Measurements from ENCODE around the gene KLF15. TPM values are rescaled to one million over a fixed set of nuclear protein-coding genes. Genes with fewer than 3 reads are reported as not detected.

KLF15 gene
- total and polyA plus RNA-seq, 2 of the 4 experiments (the other 2 are of a cell fraction), result 0.18 to 0.24 TPM

DNA sequence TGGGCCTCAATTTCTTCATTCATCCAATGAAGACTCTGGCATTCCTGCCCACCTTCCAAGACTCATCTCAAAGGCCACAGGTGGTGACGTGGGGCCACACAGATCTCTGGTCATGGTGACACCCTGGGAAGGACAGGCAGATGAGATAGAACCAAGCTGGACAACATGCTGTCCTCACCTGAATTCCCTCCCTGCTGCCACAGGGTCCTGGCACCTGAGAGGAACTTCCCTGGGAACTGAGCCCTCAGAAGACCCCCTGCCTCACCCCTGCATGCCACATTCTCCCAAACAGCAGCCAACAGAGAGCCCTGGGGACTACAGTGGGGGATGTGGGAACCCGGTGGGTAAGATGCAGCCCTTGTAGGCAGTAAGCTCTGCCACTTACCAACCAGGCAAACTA, 10.7 kb downstream of the KLF15 start:
- no peak overlapping the region for H2AK5ac ChIP-seq (ENCODE audit: low read depth, low read length)
- in situ Hi-C loops (cut with MboI; ENCODE audit: low sequenced_read_pairs), result no loop called here
- H3K23ac ChIP-seq (ENCODE audit: low read depth, low read length), result no peak overlapping the region
- H3K18ac ChIP-seq (ENCODE audit: low read depth, low read length), result no peak overlapping the region
- H2AK9ac ChIP-seq (replicated peaks; ENCODE audit: low read depth, low read length, poor library complexity), result no peak overlapping the region
- H3K27ac ChIP-seq (ENCODE audit: insufficient read depth, low read length), result no peak overlapping the region
- dilution Hi-C loops (cut with HindIII; ENCODE audit: low sequenced_read_pairs, unreplicated experiment), result no loop called here
- 0 out of 2 replicates have a peak, but pooled peaks cover 4% of the 10 kb centered on the region for H3K9me1 ChIP-seq (ENCODE audit: insufficient read depth, low read length)
- no peaks in the 10 kb centered on the region for H3K79me1 ChIP-seq (ENCODE audit: low read depth in 1 of 2, low read length in 2 of 2)
- no peak overlapping the region for H4K8ac ChIP-seq (ENCODE audit: low read depth in 2 of 2, low read length in 2 of 2)
- peaks cover 1% of the 10 kb centered on the region; the same call in 1 of the 2 replicates for H3K36me3 ChIP-seq (ENCODE audit: control insufficient read depth, insufficient read depth, low read length)
- no peak for ATAC-seq (ENCODE audit: low read depth)
- H3K4me2 ChIP-seq (ENCODE audit: low read depth, low read length), result no peak overlapping the region
- intact Hi-C loops (cut with micrococcal nuclease), result no loop called here
- TF ChIP-seq, protein P1, sequence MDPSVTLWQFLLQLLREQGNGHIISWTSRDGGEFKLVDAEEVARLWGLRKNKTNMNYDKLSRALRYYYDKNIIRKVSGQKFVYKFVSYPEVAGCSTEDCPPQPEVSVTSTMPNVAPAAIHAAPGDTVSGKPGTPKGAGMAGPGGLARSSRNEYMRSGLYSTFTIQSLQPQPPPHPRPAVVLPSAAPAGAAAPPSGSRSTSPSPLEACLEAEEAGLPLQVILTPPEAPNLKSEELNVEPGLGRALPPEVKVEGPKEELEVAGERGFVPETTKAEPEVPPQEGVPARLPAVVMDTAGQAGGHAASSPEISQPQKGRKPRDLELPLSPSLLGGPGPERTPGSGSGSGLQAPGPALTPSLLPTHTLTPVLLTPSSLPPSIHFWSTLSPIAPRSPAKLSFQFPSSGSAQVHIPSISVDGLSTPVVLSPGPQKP (IDR thresholded peaks at IDR 0.05; ENCODE audit: borderline replicate concordance, low read depth, low read length), result no peak
- TF ChIP-seq POLR2A (IDR thresholded peaks at IDR 0.05; ENCODE audit: low read depth, low read length) (no peak), CEBPB (IDR thresholded peaks at IDR 0.05; ENCODE audit: low read depth, low read length) (no peak), RFX5 (IDR thresholded peaks at IDR 0.05; ENCODE audit: low read depth, low read length) (no peak), MXI1 (IDR thresholded peaks at IDR 0.05; ENCODE audit: borderline replicate concordance, low read depth, low read length) (no peak), MAFK (IDR thresholded peaks at IDR 0.05; ENCODE audit: low read depth, low read length) (no peak), RCOR1 (IDR thresholded peaks at IDR 0.05; ENCODE audit: insufficient replicate concordance, low read length) (no peak), BHLHE40 (IDR thresholded peaks at IDR 0.05; ENCODE audit: low read depth, low read length) (no peak)
- TF ChIP-seq, protein P2, sequence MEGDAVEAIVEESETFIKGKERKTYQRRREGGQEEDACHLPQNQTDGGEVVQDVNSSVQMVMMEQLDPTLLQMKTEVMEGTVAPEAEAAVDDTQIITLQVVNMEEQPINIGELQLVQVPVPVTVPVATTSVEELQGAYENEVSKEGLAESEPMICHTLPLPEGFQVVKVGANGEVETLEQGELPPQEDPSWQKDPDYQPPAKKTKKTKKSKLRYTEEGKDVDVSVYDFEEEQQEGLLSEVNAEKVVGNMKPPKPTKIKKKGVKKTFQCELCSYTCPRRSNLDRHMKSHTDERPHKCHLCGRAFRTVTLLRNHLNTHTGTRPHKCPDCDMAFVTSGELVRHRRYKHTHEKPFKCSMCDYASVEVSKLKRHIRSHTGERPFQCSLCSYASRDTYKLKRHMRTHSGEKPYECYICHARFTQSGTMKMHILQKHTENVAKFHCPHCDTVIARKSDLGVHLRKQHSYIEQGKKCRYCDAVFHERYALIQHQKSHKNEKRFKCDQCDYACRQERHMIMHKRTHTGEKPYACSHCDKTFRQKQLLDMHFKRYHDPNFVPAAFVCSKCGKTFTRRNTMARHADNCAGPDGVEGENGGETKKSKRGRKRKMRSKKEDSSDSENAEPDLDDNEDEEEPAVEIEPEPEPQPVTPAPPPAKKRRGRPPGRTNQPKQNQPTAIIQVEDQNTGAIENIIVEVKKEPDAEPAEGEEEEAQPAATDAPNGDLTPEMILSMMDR (conservative IDR thresholded peaks at IDR 0.05; ENCODE audit: low read depth, low read length), result no peak
- TF ChIP-seq, protein P3, sequence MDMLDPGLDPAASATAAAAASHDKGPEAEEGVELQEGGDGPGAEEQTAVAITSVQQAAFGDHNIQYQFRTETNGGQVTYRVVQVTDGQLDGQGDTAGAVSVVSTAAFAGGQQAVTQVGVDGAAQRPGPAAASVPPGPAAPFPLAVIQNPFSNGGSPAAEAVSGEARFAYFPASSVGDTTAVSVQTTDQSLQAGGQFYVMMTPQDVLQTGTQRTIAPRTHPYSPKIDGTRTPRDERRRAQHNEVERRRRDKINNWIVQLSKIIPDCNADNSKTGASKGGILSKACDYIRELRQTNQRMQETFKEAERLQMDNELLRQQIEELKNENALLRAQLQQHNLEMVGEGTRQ (IDR thresholded peaks at IDR 0.05; ENCODE audit: low read depth, low read length), result no peak
- H3K14ac ChIP-seq (replicated peaks; ENCODE audit: low read depth, low read length), result no peak overlapping the region
- no peak overlapping the region for H2BK120ac ChIP-seq (ENCODE audit: low read depth, low read length)
- no peak overlapping the region for H3K4ac ChIP-seq (ENCODE audit: low read depth, low read length)
- no CpG with 5 or more reads among the region's 2 CpGs for WGBS, 2 experiments (ENCODE audit: extremely low coverage in 2 of 2, insufficient read length in 1 of 2)
- DNase-seq, result no peak
- H2AFZ ChIP-seq (replicated peaks; ENCODE audit: low read length, poor library complexity), result no peak overlapping the region
- no peaks in the 10 kb centered on the region for H3K4me1 ChIP-seq (ENCODE audit: control insufficient read depth, insufficient read depth, low read length)
- no TSS peak for BruUV-seq (replicated peaks)
- H4K5ac ChIP-seq (ENCODE audit: low read depth, low read length), result no peak overlapping the region
- H2BK5ac ChIP-seq (ENCODE audit: low read depth, low read length, poor library complexity, severe bottlenecking), result no peak overlapping the region
- H3K9me3 ChIP-seq (ENCODE audit: control insufficient read depth, insufficient read depth, low read length), result no peaks in the 10 kb centered on the region
- ChIA-PET POLR2A (ENCODE audit: unreplicated experiment) (no interaction called here), CTCF (no interaction called here)
- H2BK15ac ChIP-seq (ENCODE audit: low read depth, low read length), result no peak overlapping the region
- no peak overlapping the region for H3K9ac ChIP-seq (ENCODE audit: low read depth, low read length)
- H3K56ac ChIP-seq (ENCODE audit: extremely low read depth, insufficient read depth, low read length), result no peak overlapping the region
- no peaks in the 10 kb centered on the region; the same call in 1 of the 2 replicates for H4K20me1 ChIP-seq (ENCODE audit: insufficient read depth, low read length)
- no peak overlapping the region for H2BK20ac ChIP-seq (ENCODE audit: low read depth, low read length)
- H3K4me3 ChIP-seq (ENCODE audit: insufficient read depth, low read depth, low read length), result no peak overlapping the region
- no peak overlapping the region for H4K91ac ChIP-seq (ENCODE audit: insufficient read depth, low read depth, low read length)
- peaks cover 3% of the 10 kb centered on the region; the same call in 1 of the 2 replicates for H3K27me3 ChIP-seq (ENCODE audit: control insufficient read depth, insufficient read depth, low read length)
